ENCODE measurements around the gene ACAA2.

- TF ChIP-seq CTCF (IDR thresholded peaks at IDR 0.05; ENCODE audit: low read depth, low read length, poor library complexity, severe bottlenecking) (no peak), EZH2phosphoT487 (IDR thresholded peaks at IDR 0.05; ENCODE audit: borderline replicate concordance, low read length) (no peak)
Observed at GRCh38 chr18:49835405-49835804, 22.1 kb upstream of the ACAA2 start.
